H9 (cell line): ENCODE results near the gene CA5A. TPM values are rescaled to one million over a fixed set of nuclear protein-coding genes. Genes with fewer than 3 reads are reported as not detected.
"Not testable (repeated sequence)": the region's sequence is repeated elsewhere in the genome, so short reads cannot be mapped to it uniquely, and the experiment has no call there.

ENCODE experiments used
- DNase-seq: peaks from one replicate; pipeline ENCODE4 v3.0.0-alpha.2; 2017
- H2AFZ ChIP-seq: one replicate; pipeline ENCODE4 v1.6.1; 2013; ENCODE audit warnings: mild to moderate bottlenecking, low read length, control low read depth, moderate library complexity
- H2AK5ac ChIP-seq: 2 replicates; pipeline ENCODE4 v1.6.1; 2013; ENCODE audit warnings: low read length, control low read depth, mixed read lengths; ENCODE audit not compliant: insufficient read length
- H2BK120ac ChIP-seq: one replicate; pipeline ENCODE4 v1.6.1; 2013; ENCODE audit warnings: low read depth, mild to moderate bottlenecking, low read length, control low read depth, inconsistent platforms; ENCODE audit not compliant: poor library complexity, severe bottlenecking
- H2BK12ac ChIP-seq: 2 replicates; pipeline ENCODE4 v1.6.1; 2013; ENCODE audit warnings: low read length, control low read depth, mixed read lengths, low read depth; ENCODE audit not compliant: insufficient read length
- H2BK15ac ChIP-seq: 2 replicates; pipeline ENCODE4 v1.6.1; 2013; ENCODE audit warnings: low read depth, low read length, control low read depth
- H2BK20ac ChIP-seq: one replicate; pipeline ENCODE4 v1.6.1; 2013; ENCODE audit warnings: low read depth, mild to moderate bottlenecking, low read length, control low read depth, inconsistent platforms; ENCODE audit not compliant: poor library complexity, severe bottlenecking
- H2BK5ac ChIP-seq: 2 replicates; pipeline ENCODE4 v1.6.1; 2013; ENCODE audit warnings: low read length, control low read depth, mixed read lengths; ENCODE audit not compliant: insufficient read length
- H3K14ac ChIP-seq: 2 replicates; pipeline ENCODE4 v1.6.1; 2013; ENCODE audit warnings: low read length, control low read depth; ENCODE audit not compliant: insufficient read depth
- H3K18ac ChIP-seq: 2 replicates; pipeline ENCODE4 v1.6.1; 2013; ENCODE audit warnings: low read depth, mild to moderate bottlenecking, mixed read lengths, low read length, control low read depth; ENCODE audit not compliant: insufficient read length
- H3K23ac ChIP-seq: 2 replicates; pipeline ENCODE4 v1.6.1; 2013; ENCODE audit warnings: low read length, control low read depth, mixed read lengths, low read depth; ENCODE audit not compliant: insufficient read length
- H3K23me2 ChIP-seq: 2 replicates; pipeline ENCODE4 v1.6.1; 2013; ENCODE audit warnings: low read depth, mild to moderate bottlenecking, mixed read lengths, low read length, control low read depth; ENCODE audit not compliant: insufficient read length, poor library complexity, severe bottlenecking
- H3K27ac ChIP-seq: 2 replicates; pipeline ENCODE4 v1.5.1; 2013; ENCODE audit warnings: low read length, control low read depth, mixed read lengths, low read depth; ENCODE audit not compliant: insufficient read length
- H3K27me3 ChIP-seq: 2 replicates; pipeline ENCODE4 v1.6.1; 2013; ENCODE audit warnings: low read length, control low read depth, inconsistent platforms; ENCODE audit not compliant: insufficient read depth
- H3K4ac ChIP-seq: 2 replicates; pipeline ENCODE4 v1.6.1; 2013; ENCODE audit warnings: low read depth, mild to moderate bottlenecking, control low read depth, inconsistent platforms, low read length, moderate library complexity
- H3K4me1 ChIP-seq: 2 replicates; pipeline ENCODE4 v1.6.1; 2013; ENCODE audit warnings: low read length, control low read depth, inconsistent platforms; ENCODE audit not compliant: insufficient read depth
- H3K4me2 ChIP-seq: 2 replicates; pipeline ENCODE4 v1.6.1; 2013; ENCODE audit warnings: low read length, control low read depth, mixed read lengths; ENCODE audit not compliant: insufficient read length, insufficient read depth
- H3K56ac ChIP-seq: 2 replicates; pipeline ENCODE4 v1.6.1; 2013; ENCODE audit warnings: low read depth, mild to moderate bottlenecking, mixed read lengths, low read length, control low read depth; ENCODE audit not compliant: insufficient read length
- H3K79me1 ChIP-seq: 2 replicates; pipeline ENCODE4 v1.6.1; 2013; ENCODE audit warnings: low read depth, mild to moderate bottlenecking, moderate library complexity, low read length, control low read depth, inconsistent platforms; ENCODE audit not compliant: insufficient read depth, poor library complexity, severe bottlenecking
- H3K79me2 ChIP-seq: 2 replicates; pipeline ENCODE4 v1.6.1; 2013; ENCODE audit warnings: low read length, control low read depth, inconsistent platforms; ENCODE audit not compliant: insufficient read depth
- H3K9ac ChIP-seq: 2 replicates; pipeline ENCODE4 v1.6.1; 2013; ENCODE audit warnings: low read length, control low read depth, mixed read lengths; ENCODE audit not compliant: insufficient read length; ENCODE audit errors: extremely low read depth
- H3K9me3 ChIP-seq: one replicate; pipeline ENCODE4 v1.6.1; 2013; ENCODE audit warnings: low read depth, low read length, inconsistent platforms; ENCODE audit not compliant: control insufficient read depth
- H3T11ph ChIP-seq: one replicate; pipeline ENCODE4 v1.6.1; 2013; ENCODE audit warnings: mild to moderate bottlenecking, low read length, control low read depth, inconsistent platforms
- H4K20me1 ChIP-seq: one replicate; pipeline ENCODE4 v1.6.1; 2013; ENCODE audit not compliant: control insufficient read depth, insufficient read length, insufficient read depth
- H4K5ac ChIP-seq: 2 replicates; pipeline ENCODE4 v1.6.1; 2013; ENCODE audit warnings: low read depth, mild to moderate bottlenecking, mixed read lengths, low read length, control low read depth; ENCODE audit not compliant: insufficient read length
- H4K8ac ChIP-seq: replicated peaks from 2 replicates; pipeline ENCODE4 v1.6.1; 2013; ENCODE audit warnings: low read length, control low read depth, mixed read lengths, low read depth; ENCODE audit not compliant: insufficient read length
- H4K91ac ChIP-seq: 2 replicates; pipeline ENCODE4 v1.6.1; 2013; ENCODE audit warnings: low read depth, mild to moderate bottlenecking, moderate library complexity, mixed read lengths, low read length, control low read depth; ENCODE audit not compliant: insufficient read length
- H3K27ac Mint-ChIP-seq, 3 experiments: 2 replicates in 2 of 3; 3 replicates in 1 of 3; pipeline ENCODE4 v1.8.0; 2020 to 2021; ENCODE audit warnings: mixed read lengths in 3 of 3, mild to moderate bottlenecking in 1 of 3, moderate library complexity in 1 of 3
- H3K27me3 Mint-ChIP-seq: 2 replicates; pipeline ENCODE4 v1.8.0; 2021; ENCODE audit warnings: low read depth, mild to moderate bottlenecking, moderate library complexity, mixed read lengths
- H3K36me3 Mint-ChIP-seq, 3 experiments: 2 replicates in 2 of 3; 3 replicates in 1 of 3; pipeline ENCODE4 v1.8.0; 2020 to 2021; ENCODE audit warnings: low read depth in 3 of 3, mixed read lengths in 3 of 3; ENCODE audit not compliant: insufficient read depth in 1 of 3
- H3K4me1 Mint-ChIP-seq, 2 experiments: 2 replicates each; pipeline ENCODE4 v1.8.0; 2020; ENCODE audit warnings: mixed read lengths in 2 of 2
- H3K4me3 Mint-ChIP-seq, 2 experiments: 2 replicates in 1 of 2; 3 replicates in 1 of 2; pipeline ENCODE4 v1.8.0; 2020 to 2021; ENCODE audit warnings: mild to moderate bottlenecking in 2 of 2, mixed read lengths in 2 of 2, moderate library complexity in 1 of 2
- H3K9me3 Mint-ChIP-seq, 2 experiments: 2 replicates in 1 of 2; 3 replicates in 1 of 2; pipeline ENCODE4 v1.8.0; 2020; ENCODE audit warnings: mild to moderate bottlenecking in 2 of 2, mixed read lengths in 2 of 2, moderate library complexity in 1 of 2
- WGBS: extraction: QIAGEN DNeasy Blood & Tissue Kit; methylation state at CpG from one replicate; pipeline ENCODE4 v1.1.7; 2013; ENCODE audit warnings: missing lambda C conversion rate, low lambda C conversion rate, mixed read lengths; ENCODE audit not compliant: insufficient read length; ENCODE audit errors: extremely low coverage; 5-methylcytosine and 5-hydroxymethylcytosine counted together
- total RNA-seq: library from RNA; stranded (reverse); gene quantifications from 2 replicates; pipeline ENCODE4 v1.2.1, GENCODE V29; 2021

Gene CA5A
- total RNA-seq, 1 experiment from 2014 or later = not detected

DNA sequence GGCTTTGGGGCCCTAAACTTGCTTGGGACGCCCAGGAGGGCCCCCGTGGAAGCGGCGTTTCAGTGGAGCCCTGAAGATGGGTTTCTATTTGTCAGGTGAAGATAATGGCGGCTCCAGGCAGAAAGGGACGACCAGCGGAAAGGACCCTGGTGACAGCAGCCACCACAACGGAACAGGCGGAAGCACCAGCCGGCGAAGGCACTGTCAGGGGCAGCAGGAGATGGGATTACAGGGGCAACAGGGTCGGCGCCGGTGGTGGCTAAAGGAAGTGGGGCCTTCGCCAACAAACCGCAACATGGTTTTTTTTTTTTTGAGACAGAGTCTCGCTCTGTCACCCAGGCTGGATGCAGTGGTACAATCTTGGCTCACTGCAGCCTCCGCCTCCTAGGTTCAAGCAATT is 23.6 kb downstream of the CA5A start:
- not testable (repeated sequence) for H3K27ac Mint-ChIP-seq, H4K91ac ChIP-seq, H3K4me2 ChIP-seq, H2BK5ac ChIP-seq, H3K27me3 ChIP-seq, H3K79me2 ChIP-seq, H2AK5ac ChIP-seq, H2BK12ac ChIP-seq, H3K4me1 ChIP-seq, H3K9ac ChIP-seq, H3K4me3 Mint-ChIP-seq, H3T11ph ChIP-seq, H3K79me1 ChIP-seq, H3K18ac ChIP-seq, H3K56ac ChIP-seq, H3K36me3 Mint-ChIP-seq, H2BK20ac ChIP-seq, DNase-seq, H3K9me3 Mint-ChIP-seq, H2AFZ ChIP-seq, H2BK120ac ChIP-seq, H4K5ac ChIP-seq, H3K27ac ChIP-seq, H3K23me2 ChIP-seq, H3K9me3 ChIP-seq, H2BK15ac ChIP-seq, H3K23ac ChIP-seq, H4K20me1 ChIP-seq, H4K8ac ChIP-seq, H3K4ac ChIP-seq, H3K14ac ChIP-seq, H3K4me1 Mint-ChIP-seq
- H3K27me3 Mint-ChIP-seq = peaks cover 26% of the 10 kb centered on the region
- no CpG with 5 or more reads among the region's 18 CpGs for WGBS

DNA sequence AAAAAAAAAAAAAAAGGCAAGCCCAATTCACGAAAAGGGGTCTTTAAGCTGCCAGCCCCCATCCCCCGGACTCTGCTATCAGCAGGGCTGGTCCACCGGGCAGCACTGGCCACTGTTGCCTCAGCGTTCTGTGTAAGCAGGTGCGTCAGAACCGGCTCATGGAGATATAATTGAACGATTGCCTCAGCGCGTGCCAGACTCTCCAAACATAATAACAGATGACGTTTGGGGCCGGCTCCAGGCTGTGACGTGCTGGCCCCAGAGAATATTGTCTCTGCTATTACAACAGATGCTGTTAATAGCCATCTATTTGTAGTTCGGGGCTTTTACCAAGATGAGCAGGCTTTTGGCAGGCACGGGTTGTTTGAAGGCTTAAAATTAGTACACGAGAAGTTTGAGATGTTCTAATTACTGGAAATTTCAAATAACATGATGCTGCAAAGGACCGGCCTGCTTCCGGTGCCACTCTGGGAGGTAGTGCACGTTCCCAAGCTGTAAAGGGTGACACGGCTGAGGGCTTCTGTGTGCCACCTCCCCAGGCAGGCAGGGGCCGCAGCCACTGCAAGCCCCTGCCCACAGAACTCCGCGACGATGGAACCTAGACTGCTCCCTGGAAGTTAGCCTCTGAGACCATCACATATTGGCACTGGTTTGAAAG is 25.1 kb downstream of the CA5A start:
- WGBS = no CpG with 5 or more reads among the region's 23 CpGs
- H3K27ac ChIP-seq = not testable (repeated sequence)

More for the DNA sequence above, 25.1 kb downstream of the CA5A start:
- not testable (repeated sequence) for H3K9me3 ChIP-seq, H3K36me3 Mint-ChIP-seq, H3T11ph ChIP-seq, H3K56ac ChIP-seq, H3K4ac ChIP-seq, H4K20me1 ChIP-seq, H3K4me3 Mint-ChIP-seq, H3K27ac Mint-ChIP-seq, H3K27me3 ChIP-seq, H3K79me2 ChIP-seq, DNase-seq, H4K8ac ChIP-seq, H2BK120ac ChIP-seq, H3K23me2 ChIP-seq, H4K5ac ChIP-seq, H3K4me1 ChIP-seq, H4K91ac ChIP-seq, H3K23ac ChIP-seq, H3K79me1 ChIP-seq, H2AFZ ChIP-seq, H2BK5ac ChIP-seq, H2AK5ac ChIP-seq, H3K4me1 Mint-ChIP-seq, H2BK20ac ChIP-seq, H2BK15ac ChIP-seq, H3K14ac ChIP-seq, H3K18ac ChIP-seq, H3K4me2 ChIP-seq, H2BK12ac ChIP-seq, H3K9me3 Mint-ChIP-seq, H3K9ac ChIP-seq
- H3K27me3 Mint-ChIP-seq = peaks cover 32% of the 10 kb centered on the region
